Psoas muscle (tissue), 8 donors: ENCODE measurements around the gene FAM131A. TPM values are rescaled to one million over a fixed set of nuclear protein-coding genes. Genes with fewer than 3 reads are reported as not detected.

Source experiments
- ATAC-seq, 4 donors: fragments of 200-7000 bp; cut with Tn5 transposase; one replicate each; pipeline ENCODE4 v1.9.1; 2020; ENCODE audit warnings: moderate library complexity in 3 of 4, mild to moderate bottlenecking in 2 of 4
- DNase-seq, 2 donors: peaks; one replicate each; pipeline ENCODE4 v3.0.0-alpha.2; 2020
- H3K27ac ChIP-seq: fragments of 200-600 bp; one replicate; pipeline ENCODE4 v1.8.0; 2022
- H3K27me3 ChIP-seq, 3 donors: fragments of 200-600 bp in 1 of 3; one replicate each; pipeline versions ENCODE4 v1.6.1 to v1.8.0; 2013 to 2022; ENCODE audit warnings: low read length in 2 of 3, mild to moderate bottlenecking in 2 of 3, moderate library complexity in 1 of 3; ENCODE audit not compliant: insufficient read depth in 3 of 3
- H3K36me3 ChIP-seq, 2 donors: fragments of 200-600 bp in 1 of 2; one replicate each; pipeline versions ENCODE4 v1.6.1 to v1.8.0; 2013 to 2022; ENCODE audit warnings: low read depth in 1 of 2, mild to moderate bottlenecking in 1 of 2, moderate library complexity in 1 of 2; ENCODE audit not compliant: insufficient read depth in 1 of 2
- H3K4me1 ChIP-seq: fragments of 200-600 bp; one replicate; pipeline ENCODE4 v1.8.0; 2022
- H3K4me3 ChIP-seq: fragments of 200-600 bp; one replicate; pipeline ENCODE4 v1.8.0; 2022; ENCODE audit warnings: mild to moderate bottlenecking
- H3K9me3 ChIP-seq: fragments of 200-600 bp; one replicate; pipeline ENCODE4 v1.8.0; 2022
- WGBS, 3 donors: extraction: QIAGEN DNeasy Blood & Tissue Kit; methylation state at CpG; one replicate each; pipeline versions ENCODE4 v1.1.6 to v1.1.7; 2013; 5-methylcytosine and 5-hydroxymethylcytosine counted together
- intact Hi-C, 2 donors: fragments of 100-400 bp; cut with DNase I; formaldehyde crosslinking; loops; one replicate each; pipeline versions ENCODE4 v1.11.0 to v1.14.2; 2022
- polyA plus RNA-seq, 3 donors: library from polyadenylated mRNA; stranded (reverse); fragments of 200-250 nt; gene quantifications; one replicate each; pipeline ENCODE4 v1.2.3, GENCODE V29; 2013
- total RNA-seq, 4 donors: library from RNA; stranded (reverse); fragmentation: NEBNext Ultra II Directional in 2 of 4; extraction: Animal tissue kit (Norgen Biotek cat#: 25700) in 2 of 4; gene quantifications; one replicate each; pipeline versions ENCODE4 v1.2.1 to v1.2.4, GENCODE V29; 2021 to 2023
- TF ChIP-seq, protein P1 (sequence below): fragments of 200-600 bp; IDR thresholded peaks from one replicate; pipeline ENCODE4 v1.8.0; 2022; ENCODE audit warnings: antibody characterized with exemption
- donor health status: healthy with polysubstance abuse.
- donor health status: DM: no; HTN: no; CAD: no; lungs with moderate emphysema.
- donor health status: Bipolar disorder and iron deficiency.
- donor health status: healthy.
- donor health status: DM: yes; HTN: yes; CAD: no.
- donor health status: DM: no; HTN: no; CAD: no.
- donor health status: DM: no; HTN: no; CAD: no.
- donor health status: DM: yes; HTN: yes; CAD: no.

The FAM131A gene
- total and polyA plus RNA-seq, 7 donors: 12.6 to 26.8 (median 13.9) TPM

DNA sequence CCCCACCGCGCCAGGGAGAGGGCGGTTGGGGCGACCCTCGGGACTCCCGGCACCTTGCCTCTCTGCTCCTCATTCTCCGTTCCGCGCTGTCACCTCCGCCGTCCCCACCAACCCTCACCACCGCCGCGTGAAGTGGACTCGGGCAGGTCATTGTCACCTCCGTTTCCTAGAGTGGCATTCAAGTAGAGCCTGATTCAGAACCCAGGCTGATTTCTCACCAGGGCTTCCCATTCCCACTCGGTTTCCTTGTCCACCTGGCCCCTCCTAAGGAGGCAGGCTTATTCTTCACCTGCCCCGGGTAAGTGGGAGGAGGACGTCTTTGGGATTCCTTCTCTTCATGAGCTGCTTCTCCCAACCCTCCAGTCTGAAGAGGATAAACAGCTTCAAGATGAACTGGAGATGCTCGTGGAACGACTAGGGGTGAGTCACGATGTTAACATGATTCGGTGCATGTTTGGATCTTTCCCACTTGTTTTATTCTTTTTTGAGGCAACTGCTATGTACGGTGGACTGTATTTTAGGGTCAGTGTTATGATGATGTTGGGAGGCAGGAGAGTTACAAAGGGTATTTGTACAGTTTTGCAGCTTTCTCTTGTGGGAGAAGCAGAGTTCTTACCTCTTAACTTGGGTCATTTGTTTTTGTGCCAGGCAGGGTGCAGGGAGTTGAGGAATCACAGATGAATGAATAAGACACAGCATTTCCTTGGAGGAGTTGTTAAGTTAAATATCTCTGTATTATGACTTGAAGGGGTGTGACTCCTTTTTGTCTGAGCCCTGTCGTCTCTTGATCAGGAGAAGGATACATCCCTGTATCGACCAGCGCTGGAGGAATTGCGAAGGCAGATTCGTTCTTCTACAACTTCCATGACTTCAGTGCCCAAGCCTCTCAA is 37.7 kb upstream of the FAM131A start:
- Histone ChIP-seq H3K4me3 (peak overlapping the region; percentile 97), H3K27ac (peak overlapping the region; percentile 84), H3K36me3 (peaks cover 23 to 50% of the 10 kb centered on the region in 2 donors), H3K4me1 (peaks cover 25% of the 10 kb centered on the region), H3K9me3 (no peaks in the 10 kb centered on the region), H3K27me3 (no peaks in the 10 kb centered on the region)
- DNase-seq (peak in 1 of 2 donors; percentile 23), ATAC-seq (peak in 2 of 4 donors; percentile 0 to 21)
- WGBS, 3 donors: 15 to 20% (median 15%) methylated on average over 23 to 29 of the region's 29 CpGs
- intact Hi-C loops: loop anchor here in 1 of 2 donors (5.0 kb wide), 2 partner anchors 43 to 162 kb away; partner anchors contain the start of gene EIF2B5
- TF ChIP-seq, protein P1, sequence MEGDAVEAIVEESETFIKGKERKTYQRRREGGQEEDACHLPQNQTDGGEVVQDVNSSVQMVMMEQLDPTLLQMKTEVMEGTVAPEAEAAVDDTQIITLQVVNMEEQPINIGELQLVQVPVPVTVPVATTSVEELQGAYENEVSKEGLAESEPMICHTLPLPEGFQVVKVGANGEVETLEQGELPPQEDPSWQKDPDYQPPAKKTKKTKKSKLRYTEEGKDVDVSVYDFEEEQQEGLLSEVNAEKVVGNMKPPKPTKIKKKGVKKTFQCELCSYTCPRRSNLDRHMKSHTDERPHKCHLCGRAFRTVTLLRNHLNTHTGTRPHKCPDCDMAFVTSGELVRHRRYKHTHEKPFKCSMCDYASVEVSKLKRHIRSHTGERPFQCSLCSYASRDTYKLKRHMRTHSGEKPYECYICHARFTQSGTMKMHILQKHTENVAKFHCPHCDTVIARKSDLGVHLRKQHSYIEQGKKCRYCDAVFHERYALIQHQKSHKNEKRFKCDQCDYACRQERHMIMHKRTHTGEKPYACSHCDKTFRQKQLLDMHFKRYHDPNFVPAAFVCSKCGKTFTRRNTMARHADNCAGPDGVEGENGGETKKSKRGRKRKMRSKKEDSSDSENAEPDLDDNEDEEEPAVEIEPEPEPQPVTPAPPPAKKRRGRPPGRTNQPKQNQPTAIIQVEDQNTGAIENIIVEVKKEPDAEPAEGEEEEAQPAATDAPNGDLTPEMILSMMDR: no peak

DNA sequence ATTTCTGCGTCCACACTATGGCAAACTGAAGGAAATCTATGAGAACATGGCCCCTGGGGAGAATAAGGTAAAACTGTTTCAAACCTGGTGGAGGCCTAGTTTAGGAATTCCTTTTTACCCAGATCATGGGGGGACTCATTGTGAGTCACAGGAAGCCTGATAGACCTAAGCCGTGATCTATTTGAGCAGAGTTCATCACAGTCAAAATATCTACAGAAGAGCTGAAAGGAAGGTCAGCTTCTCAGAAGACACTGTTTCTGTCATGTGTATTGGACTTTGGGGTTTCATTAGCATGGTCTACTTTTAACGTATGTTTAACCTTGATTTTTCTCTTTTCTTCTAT is 37.1 kb upstream of the FAM131A start:
- Histone ChIP-seq H3K27me3 (no peaks in the 10 kb centered on the region), H3K36me3 (peaks cover 27 to 56% of the 10 kb centered on the region in 2 donors), H3K4me3 (peak overlapping the region; percentile 97), H3K4me1 (peaks cover 25% of the 10 kb centered on the region), H3K9me3 (no peaks in the 10 kb centered on the region), H3K27ac (peak overlapping the region; percentile 84)
- DNase-seq: no peak
- TF ChIP-seq, protein P1: no peak
- ATAC-seq: no peak
- intact Hi-C loops: loop anchor here in 1 of 2 donors (5.0 kb wide), 1 partner anchor 42 kb away; no protein-coding TSS in a partner anchor
- WGBS, 3 donors: 75 to 80% (median 76%) methylated on average over 3 of the region's 3 CpGs

DNA sequence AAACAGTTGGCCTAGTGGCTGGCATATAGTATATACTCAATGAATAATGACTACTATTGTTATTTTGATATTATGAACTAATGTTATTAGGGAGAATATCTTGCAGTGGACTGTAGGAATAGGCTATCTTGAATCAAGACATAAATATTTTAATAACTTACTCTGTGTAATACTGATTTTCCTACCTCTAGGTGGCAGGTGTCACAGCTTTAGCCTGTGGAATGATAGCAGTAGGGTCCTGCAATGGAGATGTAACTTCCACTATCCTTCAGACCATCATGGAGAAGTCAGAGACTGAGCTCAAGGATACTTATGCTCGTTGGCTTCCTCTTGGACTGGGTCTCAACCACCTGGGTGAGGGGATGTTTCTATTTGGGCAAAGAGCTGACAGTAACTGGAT is 31.8 kb upstream of the FAM131A start:
- Histone ChIP-seq H3K27me3 (no peaks in the 10 kb centered on the region), H3K4me1 (peaks cover 12% of the 10 kb centered on the region), H3K9me3 (no peaks in the 10 kb centered on the region), H3K36me3 (peaks cover 36 to 94% of the 10 kb centered on the region in 2 donors), H3K27ac (no peak overlapping the region), H3K4me3 (no peak overlapping the region)
- TF ChIP-seq, protein P1: peak; percentile 37
- ATAC-seq (peak; percentile 13 to 59 (median 36)), DNase-seq (no peak)
- WGBS, 3 donors: 21 to 73% (median 31%) methylated on average over 1 of the region's 1 CpG
- intact Hi-C loops: no loop called here

DNA sequence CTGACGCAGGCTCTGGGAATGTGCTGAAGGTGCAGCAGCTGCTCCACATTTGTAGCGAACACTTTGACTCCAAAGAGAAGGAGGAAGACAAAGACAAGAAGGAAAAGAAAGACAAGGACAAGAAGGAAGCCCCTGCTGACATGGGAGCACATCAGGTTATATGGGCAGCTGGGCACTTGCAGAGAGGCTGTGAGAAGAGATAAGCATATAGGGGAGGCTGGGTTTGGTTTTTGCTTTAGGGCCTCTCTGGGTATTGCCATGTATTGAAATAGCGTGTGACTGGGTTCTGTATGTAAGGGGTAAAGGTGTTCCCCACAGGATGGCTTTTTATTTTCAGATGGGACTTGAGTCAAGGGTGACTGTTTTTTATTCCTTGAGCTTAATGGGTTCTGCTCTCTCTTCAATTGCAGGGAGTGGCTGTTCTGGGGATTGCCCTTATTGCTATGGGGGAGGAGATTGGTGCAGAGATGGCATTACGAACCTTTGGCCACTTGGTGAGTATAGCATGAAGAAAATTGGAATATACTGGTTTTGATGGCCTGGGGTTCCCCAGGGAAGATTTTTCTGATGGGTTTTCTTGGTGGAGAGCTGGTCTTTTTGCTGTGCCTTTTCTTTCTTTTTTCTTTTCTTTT is 30.9 kb upstream of the FAM131A start:
- TF ChIP-seq, protein P1: no peak
- Histone ChIP-seq H3K27me3 (no peaks in the 10 kb centered on the region), H3K36me3 (peaks cover 32 to 85% of the 10 kb centered on the region in 2 donors), H3K9me3 (no peaks in the 10 kb centered on the region), H3K27ac (no peak overlapping the region), H3K4me1 (peaks cover 4% of the 10 kb centered on the region), H3K4me3 (no peak overlapping the region)
- 91 to 92% (median 92%) methylated on average over 4 of the region's 4 CpGs for WGBS, 3 donors
- ATAC-seq: no peak
- intact Hi-C loops: no loop called here
- DNase-seq: no peak
